Retinal pigment epithelial cell (primary cell): ENCODE data around the gene SGPL1.

Source experiments
- DNase-seq: peaks from one replicate; pipeline ENCODE4 v3.0.0-alpha.2; 2010; ENCODE audit warnings: low read depth
- H3K4me3 ChIP-seq: 2 replicates; pipeline ENCODE4 v1.5.1; 2011; ENCODE audit warnings: mild to moderate bottlenecking, low read length, control low read depth, moderate library complexity
- TF ChIP-seq, protein P1 (sequence below): conservative IDR thresholded peaks from 2 replicates; pipeline ENCODE4 v1.5.1; 2011; ENCODE audit warnings: low read depth, low read length, control low read depth, inconsistent platforms

SGPL1 gene

DNA sequence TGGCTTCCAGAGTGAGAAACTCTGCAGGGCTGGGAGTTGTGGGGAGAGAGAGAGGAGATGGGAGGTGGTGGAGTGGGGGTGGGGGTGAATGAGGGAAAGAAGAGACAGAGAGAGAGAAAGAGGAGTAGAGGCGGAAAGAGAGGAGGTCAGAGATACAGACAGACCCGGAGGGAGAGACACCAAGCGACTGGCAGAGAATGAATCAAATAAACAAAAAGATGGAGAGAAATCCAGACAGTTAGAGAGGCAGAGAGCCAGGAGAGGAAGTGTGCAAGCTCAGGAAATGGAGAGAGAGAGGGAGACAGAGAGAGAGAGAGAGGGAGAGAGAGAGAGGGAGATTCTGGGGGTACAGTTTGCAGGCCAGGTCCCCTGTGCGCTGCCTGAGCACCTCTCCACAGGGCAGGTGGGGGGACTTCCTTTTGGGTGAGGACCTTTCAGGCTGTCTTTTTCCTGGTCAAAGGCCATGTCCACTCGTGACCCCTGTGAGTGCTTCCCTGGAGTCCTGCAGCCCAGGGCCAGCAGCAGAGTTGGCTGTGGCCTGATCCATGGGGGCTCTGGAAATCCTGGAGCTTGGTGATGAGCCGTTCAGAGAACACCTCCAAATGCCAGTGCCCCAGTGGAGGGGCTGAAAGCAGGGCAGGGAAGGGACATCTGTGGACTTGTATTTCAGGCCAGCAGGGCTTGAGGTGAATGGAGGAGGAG, 97.6 kb downstream of the SGPL1 start:
- DNase-seq, result no peak
- H3K4me3 ChIP-seq, result no peak overlapping the region
- TF ChIP-seq, protein P1, sequence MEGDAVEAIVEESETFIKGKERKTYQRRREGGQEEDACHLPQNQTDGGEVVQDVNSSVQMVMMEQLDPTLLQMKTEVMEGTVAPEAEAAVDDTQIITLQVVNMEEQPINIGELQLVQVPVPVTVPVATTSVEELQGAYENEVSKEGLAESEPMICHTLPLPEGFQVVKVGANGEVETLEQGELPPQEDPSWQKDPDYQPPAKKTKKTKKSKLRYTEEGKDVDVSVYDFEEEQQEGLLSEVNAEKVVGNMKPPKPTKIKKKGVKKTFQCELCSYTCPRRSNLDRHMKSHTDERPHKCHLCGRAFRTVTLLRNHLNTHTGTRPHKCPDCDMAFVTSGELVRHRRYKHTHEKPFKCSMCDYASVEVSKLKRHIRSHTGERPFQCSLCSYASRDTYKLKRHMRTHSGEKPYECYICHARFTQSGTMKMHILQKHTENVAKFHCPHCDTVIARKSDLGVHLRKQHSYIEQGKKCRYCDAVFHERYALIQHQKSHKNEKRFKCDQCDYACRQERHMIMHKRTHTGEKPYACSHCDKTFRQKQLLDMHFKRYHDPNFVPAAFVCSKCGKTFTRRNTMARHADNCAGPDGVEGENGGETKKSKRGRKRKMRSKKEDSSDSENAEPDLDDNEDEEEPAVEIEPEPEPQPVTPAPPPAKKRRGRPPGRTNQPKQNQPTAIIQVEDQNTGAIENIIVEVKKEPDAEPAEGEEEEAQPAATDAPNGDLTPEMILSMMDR, result no peak

DNA sequence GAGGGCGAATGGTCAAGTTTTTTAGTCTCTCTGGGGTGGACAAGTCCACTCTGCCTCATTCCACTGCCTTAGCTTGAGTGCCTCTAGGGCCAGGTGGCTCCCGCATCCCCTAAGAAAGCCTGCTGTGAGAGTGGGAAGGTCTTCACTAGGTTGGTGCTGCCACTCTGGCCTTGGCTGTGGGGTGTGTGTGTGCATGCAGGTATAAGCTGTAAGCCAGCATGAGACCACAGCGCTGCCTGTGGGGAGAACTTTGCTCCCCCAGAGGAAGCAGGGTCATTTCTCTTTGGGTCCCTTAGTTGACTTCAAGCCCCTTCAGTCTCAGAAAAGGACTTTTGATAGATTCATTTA, 98.1 kb downstream of the SGPL1 start:
- H3K4me3 ChIP-seq, result no peak overlapping the region
- DNase-seq, result no peak
- TF ChIP-seq, protein P1, result no peak

GRCh38 chr10:70914316-70914864, 98.6 kb downstream of the SGPL1 start:
- no peak overlapping the region for H3K4me3 ChIP-seq
- TF ChIP-seq, protein P1, result no peak
- no peak for DNase-seq

GRCh38 chr10:70915206-70915605, 99.5 kb downstream of the SGPL1 start:
- DNase-seq, result no peak
- H3K4me3 ChIP-seq, result no peak overlapping the region
- TF ChIP-seq, protein P1, result no peak

GRCh38 chr10:70915806-70916205, 100.1 kb downstream of the SGPL1 start:
- TF ChIP-seq, protein P1, result no peak

DNA sequence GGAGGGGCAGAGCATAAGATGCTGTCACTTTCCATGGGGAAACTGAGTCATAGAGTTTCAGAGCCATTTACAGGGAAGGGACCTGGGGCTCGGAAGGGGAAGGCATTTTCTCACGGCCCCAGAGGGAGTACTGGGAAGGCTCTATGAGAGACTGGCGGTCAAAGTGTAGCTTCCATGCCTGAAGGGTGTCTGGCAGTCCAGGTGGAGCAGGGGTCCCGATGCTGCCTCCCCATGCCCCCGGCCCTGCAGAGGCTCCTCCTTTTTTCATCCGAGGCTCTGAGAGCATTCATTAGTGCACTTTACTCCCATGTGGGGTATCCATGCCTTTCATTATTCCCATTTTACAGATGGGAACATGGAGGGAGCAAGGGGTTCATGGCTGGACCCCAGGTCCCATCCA, 100.5 kb downstream of the SGPL1 start:
- TF ChIP-seq, protein P1, result no peak
- no peak for DNase-seq
- no peak overlapping the region for H3K4me3 ChIP-seq

More at GRCh38 chr10:70915806-70916205, 100.1 kb downstream of the SGPL1 start:
- no peak overlapping the region for H3K4me3 ChIP-seq
- DNase-seq, result no peak

DNA sequence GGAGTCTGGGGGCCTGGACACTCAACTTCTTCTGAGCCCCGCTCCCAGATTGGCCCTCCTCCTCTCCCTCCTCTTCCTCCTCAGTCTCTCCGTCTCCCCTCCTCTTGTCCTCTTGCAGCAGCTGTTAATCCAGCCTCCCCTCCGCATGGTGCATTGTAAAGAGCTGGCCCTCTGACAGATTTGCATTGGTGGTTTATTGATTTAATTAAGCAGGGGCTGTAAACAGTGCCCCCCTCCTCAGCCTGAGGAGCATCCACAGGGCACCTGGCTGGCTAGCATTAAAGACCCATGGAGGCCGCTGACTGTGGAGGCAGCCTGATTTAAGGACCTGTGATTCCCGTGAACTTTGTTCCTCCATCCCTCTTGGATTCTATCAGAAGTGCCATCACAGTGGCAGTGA, 101.5 kb downstream of the SGPL1 start:
- TF ChIP-seq, protein P1, result no peak
- no peak overlapping the region for H3K4me3 ChIP-seq
- no peak for DNase-seq
